ENCODE results near the gene COL19A1.
A peak's percentile ranks its signal among the peaks of the same experiment; 100 is the strongest.
"Not testable (repeated sequence)": the region's sequence is repeated elsewhere in the genome, so short reads cannot be mapped to it uniquely, and the experiment has no call there.

Gene COL19A1

GRCh38 chr6:69900869-69901268, 34.5 kb downstream of the COL19A1 start:
- no peak for DNase-seq (ENCODE audit: low spot score)

- no peak for DNase-seq (ENCODE audit: low spot score)
These were observed 35.0 kb downstream of the COL19A1 start for GRCh38 chr6:69901361-69901760.

GRCh38 chr6:69907981-69908498, 41.7 kb downstream of the COL19A1 start:
- peak; percentile 58 for DNase-seq (ENCODE audit: low spot score)

DNA sequence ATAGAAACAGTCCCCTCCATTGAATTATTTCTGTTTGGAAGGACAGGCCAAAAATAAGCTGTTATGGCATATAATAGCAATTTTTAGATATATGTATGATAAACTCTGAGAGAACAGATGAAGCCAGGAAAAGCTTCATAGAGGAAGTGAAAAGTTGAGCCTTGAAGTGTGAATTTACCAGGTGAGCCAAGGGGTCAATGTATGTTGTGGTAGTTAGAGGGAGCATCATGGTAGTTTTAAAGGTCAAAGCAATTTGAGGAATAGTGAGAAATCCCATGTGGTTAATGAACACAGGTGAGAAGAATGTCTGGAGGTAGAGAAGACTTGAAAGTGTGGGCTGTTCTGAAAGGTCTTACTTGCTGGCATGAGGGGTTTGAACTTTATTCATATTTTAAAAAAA, 47.0 kb downstream of the COL19A1 start:
- no peak for DNase-seq (ENCODE audit: low spot score)

DNA sequence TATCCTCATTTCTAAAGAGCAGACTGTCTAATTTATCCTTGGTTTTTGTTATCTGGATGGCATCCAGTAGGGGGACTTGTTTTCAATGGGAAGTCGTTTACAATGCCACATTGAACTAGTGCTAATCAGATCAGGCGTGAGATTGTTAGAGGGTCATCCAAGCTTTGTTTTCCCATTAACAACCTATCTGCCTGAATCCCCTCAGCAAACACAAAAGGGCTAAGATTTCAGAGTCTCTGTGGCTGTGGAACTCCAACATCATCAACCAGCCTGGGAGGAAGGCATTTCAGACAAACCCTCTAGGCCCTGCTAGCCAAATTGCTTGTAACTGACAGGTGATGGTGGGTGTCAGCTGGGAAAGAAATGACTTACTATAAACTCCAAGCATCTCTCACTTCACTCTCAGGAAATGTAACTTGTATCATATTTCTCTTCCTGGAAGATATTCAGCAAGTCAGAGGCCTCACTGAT, 47.7 kb downstream of the COL19A1 start:
- DNase-seq (ENCODE audit: low spot score): no peak

- DNase-seq (ENCODE audit: low spot score): no peak
These were observed 49.0 kb downstream of the COL19A1 start for GRCh38 chr6:69915346-69915745.

- peak; percentile 88 for DNase-seq (ENCODE audit: low spot score)
These were observed 51.5 kb downstream of the COL19A1 start for GRCh38 chr6:69917834-69918233.

- no peak for DNase-seq (ENCODE audit: low spot score)
These were observed 52.6 kb downstream of the COL19A1 start for GRCh38 chr6:69918813-69919475.

GRCh38 chr6:69921066-69921465, 54.7 kb downstream of the COL19A1 start:
- not testable (repeated sequence) for DNase-seq (ENCODE audit: low spot score)

DNA sequence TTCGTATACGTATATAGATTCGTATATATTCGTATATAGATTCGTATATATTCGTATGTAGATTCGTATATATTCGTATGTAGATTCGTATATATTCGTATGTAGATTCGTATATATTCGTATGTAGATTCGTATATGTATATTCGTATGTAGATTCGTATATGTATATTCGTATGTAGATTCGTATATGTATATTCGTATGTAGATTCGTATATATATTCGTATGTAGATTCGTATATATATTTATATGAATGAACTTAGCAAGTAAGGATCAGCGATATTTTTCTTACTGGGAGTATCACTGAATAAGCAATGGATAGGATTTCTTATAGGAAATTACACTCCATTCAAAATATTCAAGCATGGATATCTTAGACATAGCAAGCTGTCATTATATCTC, 55.3 kb downstream of the COL19A1 start:
- not testable (repeated sequence) for DNase-seq (ENCODE audit: low spot score)

DNA sequence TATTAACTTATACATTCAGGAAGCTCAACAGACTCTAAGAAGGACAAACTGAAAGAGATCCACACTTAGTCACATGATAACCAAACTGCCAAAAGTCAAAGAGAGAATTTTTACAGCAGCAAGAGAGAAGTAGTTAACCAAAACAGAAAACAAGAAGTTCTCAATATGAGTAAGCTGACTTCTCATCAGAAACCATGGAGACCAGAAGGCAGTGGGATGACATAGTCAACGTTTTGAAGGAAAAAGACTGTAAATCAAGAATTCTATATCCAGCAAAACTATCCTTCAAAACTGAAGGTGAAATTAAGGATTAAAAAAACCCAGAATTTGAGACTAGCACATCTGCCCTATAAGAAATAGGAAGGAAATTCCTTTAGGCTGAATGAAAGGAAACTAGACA, 60.4 kb downstream of the COL19A1 start:
- DNase-seq (ENCODE audit: low spot score): no peak

GRCh38 chr6:69933239-69933638, 66.9 kb downstream of the COL19A1 start:
- DNase-seq (ENCODE audit: low spot score): peak; percentile 12

- DNase-seq (ENCODE audit: low spot score): no peak
These were observed 68.7 kb downstream of the COL19A1 start for GRCh38 chr6:69935079-69935478.

DNA sequence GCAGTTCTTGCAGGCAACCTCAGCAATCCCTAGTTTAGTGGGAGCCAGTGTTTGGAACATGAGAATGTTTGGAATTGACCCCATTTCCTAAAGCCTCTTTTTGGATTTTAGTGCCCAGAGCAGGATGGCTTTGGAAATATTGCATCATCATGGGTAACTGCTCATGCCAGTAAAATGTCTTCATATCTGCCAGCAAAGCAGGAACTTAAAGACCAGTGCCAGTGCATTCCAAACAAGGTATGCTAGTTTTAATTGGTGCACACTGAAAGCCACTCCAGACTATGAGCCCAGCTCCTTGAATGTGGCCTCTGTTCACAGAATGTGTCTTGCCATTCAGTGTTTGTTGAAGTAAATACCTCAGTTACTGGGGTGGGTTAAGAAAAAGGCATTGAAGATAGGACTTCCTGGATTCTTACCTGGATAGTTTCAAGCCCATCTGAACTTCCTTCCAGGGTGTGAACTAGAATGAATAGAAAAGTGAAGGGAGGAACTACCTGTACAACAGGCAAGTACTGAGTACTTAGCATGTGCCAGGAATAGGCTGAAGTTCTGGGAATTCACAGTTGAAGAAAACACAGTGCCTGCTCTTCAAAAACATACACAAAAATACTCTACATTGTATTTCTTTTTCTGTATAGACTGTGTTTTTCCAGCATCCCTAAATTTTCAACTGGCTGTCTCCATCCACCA, 70.5 kb downstream of the COL19A1 start:
- peak; percentile 7 for DNase-seq (ENCODE audit: low spot score)

DNA sequence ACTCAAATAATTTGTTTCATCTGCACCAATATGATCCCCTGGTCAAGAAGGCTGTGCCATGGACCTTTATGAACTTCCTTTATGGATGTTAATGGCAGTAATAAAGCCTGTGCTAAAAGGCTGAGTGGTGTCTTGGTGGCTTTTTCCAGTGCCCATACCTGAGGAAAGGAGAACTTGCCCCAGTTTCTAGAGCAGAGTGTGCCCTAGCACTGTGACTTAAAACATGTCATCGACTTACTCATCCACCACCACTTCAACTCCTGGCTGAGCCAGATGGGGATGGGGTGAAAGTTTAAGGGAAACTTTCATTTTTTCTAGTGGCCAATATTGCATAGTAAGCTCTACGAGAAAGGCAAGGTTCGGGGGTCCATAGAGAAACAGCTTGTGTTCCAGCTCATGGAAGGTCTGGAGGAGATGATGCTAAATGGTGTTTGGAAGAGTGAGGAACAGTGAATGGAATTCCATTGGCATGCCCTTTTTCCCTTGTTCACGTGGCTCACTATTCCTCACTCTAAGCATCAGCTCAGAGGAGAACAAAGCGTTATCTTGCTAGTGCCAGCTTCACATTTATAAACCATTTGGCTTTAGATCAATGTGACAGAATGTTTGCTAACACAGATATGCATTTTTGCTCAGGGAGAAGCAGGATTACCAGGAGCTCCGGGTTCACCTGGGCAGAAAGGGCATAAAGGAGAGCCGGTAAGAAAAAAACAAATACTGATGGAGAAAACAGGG, 71.2 kb downstream of the COL19A1 start:
- DNase-seq (ENCODE audit: low spot score): no peak

- DNase-seq (ENCODE audit: low spot score): no peak
These were observed 76.1 kb downstream of the COL19A1 start for GRCh38 chr6:69942485-69942884.

GRCh38 chr6:69945192-69945591, 78.8 kb downstream of the COL19A1 start:
- DNase-seq (ENCODE audit: low spot score): no peak

DNA sequence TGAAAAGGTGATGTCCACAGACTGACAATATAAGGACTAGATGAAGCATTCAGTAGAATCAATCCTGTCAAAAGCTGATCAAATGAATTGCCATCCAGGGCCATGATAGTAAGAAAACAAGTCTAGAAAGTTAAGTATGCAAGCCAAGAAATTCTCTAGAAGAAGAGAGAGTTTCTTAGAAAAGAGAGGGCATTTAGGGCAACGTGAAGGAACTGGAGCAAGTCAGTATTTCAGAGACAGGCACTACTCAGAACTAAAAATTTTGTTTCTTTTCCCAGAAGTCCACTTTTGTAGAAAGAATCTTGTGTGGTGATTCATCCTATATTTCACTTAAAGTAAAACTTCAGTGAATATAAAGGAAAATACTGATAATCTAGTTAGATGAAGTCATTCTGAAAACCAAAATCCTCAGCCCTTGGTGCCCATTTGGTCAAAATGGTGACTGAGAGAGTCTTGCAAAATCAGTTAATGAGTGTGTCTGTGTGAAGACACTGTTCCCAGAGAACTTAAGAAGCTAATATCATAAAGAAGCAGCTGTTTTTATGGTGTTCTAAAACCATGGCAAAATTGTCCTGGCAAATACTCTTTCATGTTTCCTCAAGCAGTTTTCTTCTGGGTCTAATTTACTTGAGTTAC, 82.2 kb downstream of the COL19A1 start:
- DNase-seq (ENCODE audit: low spot score): no peak

DNA sequence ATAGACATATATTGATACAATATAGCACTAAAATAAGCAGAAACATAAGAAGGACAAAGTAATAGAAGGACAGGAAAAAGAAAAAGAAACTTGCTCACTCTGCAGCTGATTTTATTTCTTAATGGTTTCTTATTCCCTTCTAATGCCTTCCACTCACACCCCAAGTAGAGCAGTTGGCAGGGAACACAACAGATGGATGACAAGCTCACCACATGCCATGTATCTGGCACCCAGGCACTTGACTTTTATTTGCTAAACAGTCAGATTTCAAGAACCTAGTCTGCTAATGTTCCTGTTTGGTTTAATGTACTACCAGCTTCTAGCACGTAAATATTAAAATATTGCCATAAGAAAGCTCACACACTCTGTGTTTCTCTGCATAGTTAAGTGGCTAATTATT, 87.1 kb downstream of the COL19A1 start:
- no peak for DNase-seq (ENCODE audit: low spot score)

GRCh38 chr6:69954733-69955132, 88.4 kb downstream of the COL19A1 start:
- DNase-seq (ENCODE audit: low spot score): no peak

DNA sequence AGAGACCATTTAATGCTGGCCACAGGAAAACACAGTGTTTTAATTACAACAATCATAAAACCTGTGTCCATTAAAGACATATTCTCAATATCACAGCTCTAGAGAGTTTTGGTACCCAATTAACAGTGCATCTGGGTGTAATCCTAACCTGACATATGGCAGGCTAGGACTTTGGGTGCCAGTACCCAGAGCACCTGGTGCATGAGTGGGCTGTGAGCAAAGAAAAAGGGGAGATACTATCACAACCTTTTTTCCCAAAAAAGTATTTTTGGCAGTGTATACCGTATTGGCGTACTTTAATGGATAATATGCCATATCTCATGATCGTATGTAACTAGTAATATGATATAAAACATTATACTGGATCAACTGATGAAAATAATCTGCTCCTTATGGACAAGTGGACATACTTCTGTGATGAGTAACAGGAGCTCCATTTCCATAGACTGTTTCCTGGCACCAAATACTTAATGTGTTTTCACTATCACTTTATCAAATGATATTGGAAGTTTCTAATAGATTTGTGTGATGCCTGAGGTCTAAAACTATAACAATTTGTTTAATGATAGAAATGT, 91.7 kb downstream of the COL19A1 start:
- DNase-seq (ENCODE audit: low spot score): no peak

- no peak for DNase-seq (ENCODE audit: low spot score)
These were observed 92.6 kb downstream of the COL19A1 start for GRCh38 chr6:69958978-69959377.

Data from RKO (cell line).